ENCODE results near the gene SMS.
A peak's percentile ranks its signal among the peaks of the same experiment; 100 is the strongest.
"Not testable (repeated sequence)": the region's sequence is repeated elsewhere in the genome, so short reads cannot be mapped to it uniquely, and the experiment has no call there.

The SMS gene

DNA sequence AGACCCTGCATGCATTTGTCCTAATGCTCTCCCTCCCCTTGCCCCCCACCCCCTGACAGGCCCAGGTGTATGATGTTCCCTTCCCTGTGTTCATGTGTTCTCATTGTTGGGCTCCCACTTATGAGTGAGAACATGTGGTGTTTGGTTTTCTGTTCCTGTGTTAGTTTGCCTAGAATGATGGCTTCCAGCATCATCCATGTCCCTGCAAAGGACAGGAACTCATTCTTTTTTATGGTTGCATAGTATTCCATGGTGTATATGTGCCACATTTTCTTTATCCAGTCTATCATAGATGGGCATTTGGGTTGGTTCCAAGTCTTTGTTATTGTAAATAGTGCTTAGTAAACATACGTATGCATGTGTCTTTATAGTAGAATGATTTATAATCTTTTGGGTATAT, 10.0 kb downstream of the SMS start:
- not testable (repeated sequence) for DNase-seq (ENCODE audit: low read depth in 4 of 4, low spot score in 1 of 4)

DNA sequence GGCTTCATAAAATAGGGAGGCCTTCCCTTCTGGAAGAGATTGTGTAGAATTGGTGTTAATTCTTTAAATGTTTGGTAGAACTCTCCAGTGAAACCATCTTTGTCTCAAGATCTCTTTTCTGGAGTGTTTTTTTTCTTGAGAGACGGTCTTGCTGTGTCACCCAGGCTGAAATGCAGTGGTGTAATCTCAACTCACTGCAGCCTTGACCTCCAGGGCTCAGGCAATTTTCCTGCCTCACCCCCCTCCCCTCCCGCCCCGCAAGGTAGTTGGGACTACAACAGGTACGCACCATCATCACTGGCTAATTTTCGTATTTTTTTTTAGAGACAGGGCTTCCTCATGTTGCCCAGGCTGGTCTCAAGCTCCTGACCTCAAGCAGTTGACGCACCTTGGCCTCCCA, 12.1 kb downstream of the SMS start:
- no peak for DNase-seq (ENCODE audit: low read depth in 4 of 4, low spot score in 1 of 4)

DNA sequence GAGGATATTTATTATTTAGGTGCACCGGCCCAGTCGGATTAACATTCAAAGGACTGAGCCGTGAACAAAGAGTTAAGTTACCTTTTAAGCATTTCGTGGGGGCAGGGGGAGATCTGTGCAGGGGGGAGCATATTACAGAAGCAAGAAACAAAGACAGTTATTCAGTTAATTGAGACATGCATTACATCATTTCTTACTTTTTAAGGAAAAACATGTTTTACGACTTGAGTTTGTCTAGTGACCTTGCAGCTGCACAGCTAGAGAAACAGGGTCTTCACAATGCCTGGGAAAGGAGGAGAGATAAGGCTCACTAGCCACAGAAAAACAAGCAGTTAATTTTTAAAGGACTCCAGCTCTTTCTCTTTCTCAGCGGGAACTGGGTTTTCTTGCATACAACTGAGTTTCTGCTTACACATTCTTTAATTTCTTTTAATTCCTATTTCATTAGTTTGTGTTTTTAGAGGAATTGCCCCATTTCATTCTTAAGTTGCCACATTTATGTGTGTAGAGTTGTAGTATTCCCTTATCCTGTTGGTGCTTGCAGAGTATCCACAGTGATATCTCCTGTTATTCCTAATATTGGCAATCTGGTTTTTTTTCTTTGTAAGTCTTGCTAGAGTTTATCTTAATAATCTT, 12.8 kb downstream of the SMS start:
- not testable (repeated sequence) for DNase-seq (ENCODE audit: low read depth in 4 of 4, low spot score in 1 of 4)

DNA sequence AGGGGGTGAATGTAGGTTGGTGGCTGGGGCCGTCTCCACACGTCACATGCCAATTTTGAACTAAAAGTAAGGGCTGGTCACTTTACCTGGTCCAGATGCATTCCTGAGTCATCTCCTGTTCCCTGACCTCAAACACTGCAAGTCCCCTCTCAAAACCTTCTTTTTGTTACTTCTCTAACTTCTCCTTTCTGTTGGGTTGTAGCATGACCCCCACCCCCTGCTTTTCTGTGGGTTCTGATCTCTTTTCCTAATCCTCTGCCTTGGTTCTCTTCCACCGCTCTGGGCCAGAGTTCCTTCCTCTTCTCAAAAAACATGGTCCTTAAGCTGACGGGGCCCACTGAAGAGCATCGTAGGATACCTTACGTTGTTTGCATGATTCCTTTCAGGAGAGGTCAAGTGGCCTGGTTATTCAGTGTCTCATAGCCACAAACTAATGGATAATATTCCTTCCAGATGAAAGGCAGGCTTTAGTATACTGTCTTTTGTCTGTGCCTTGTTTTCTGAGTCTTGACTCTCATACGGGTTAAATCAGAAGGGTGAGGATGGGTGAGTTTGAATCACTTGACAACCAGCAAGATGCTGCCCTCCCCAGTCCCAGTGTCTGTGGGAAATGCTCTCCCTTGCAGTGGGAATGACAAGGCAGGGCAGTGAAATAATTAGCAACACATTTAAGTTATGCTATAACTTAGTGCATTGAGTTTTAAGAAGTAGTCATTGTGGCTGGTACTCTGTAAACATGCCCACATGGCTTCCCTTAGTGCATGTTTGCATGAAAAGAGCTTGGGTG, 15.1 kb downstream of the SMS start:
- DNase-seq (ENCODE audit: low read depth in 4 of 4, low spot score in 1 of 4) = no peak

DNA sequence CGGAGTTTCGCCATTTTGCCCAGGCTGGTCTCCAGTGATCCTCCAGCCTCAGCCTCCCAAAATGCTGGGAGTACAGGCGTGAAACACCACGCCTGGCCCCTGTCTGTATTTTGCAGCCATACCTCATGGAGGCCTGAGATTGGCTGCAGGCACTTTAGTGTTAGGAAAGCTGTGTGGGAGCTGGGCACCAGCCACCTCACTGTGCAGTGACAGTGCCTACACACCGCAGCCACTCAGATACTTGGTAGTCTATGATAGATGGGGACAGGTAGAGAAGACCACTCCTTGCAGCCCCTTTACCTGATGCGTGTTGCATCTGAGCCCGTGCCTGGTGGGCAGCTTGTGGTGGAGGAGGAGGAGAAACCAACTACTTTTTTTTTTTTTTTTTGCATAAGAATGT, 16.3 kb downstream of the SMS start:
- no peak for DNase-seq (ENCODE audit: low read depth in 4 of 4, low spot score in 1 of 4)

DNA sequence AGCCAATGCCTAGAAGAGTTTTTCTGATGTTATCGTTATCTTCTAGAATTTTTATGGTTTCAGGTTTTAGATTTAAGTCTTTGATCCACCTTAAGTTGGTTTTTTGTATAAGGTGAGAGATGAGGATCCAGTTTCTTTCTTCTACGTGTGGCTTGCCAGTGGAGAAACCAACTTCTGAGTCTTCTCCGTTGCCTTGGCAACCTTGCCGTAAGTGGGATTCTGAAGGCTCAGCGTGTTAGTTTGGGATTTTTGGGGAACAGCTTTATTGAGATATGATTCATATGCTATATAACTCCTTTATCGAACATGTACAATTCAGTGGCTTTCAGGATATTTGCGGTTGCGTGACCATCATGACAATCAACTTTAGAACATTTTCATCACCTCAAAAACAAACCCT, 17.7 kb downstream of the SMS start:
- DNase-seq (ENCODE audit: low read depth in 4 of 4, low spot score in 1 of 4) = no peak

DNA sequence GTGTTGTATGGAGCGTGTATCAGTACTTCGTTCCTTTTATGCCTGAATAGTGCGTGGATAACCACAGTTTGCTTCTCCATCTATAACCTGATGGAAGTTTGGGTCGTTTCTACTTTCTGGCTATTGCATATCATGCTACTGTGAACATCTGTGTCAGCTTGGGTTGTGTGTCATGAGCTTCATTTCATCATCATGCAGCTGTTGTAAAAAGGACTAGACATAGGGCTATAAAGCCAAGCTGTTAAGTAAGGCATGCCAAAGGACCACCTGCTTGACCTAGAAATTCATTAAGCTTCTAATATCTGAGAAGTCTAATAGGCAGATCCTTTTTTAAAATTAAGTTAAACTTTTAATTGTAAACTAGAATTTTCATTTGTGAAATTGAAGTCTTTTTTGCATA, 18.4 kb downstream of the SMS start:
- no peak for DNase-seq (ENCODE audit: low read depth in 4 of 4, low spot score in 1 of 4)

DNA sequence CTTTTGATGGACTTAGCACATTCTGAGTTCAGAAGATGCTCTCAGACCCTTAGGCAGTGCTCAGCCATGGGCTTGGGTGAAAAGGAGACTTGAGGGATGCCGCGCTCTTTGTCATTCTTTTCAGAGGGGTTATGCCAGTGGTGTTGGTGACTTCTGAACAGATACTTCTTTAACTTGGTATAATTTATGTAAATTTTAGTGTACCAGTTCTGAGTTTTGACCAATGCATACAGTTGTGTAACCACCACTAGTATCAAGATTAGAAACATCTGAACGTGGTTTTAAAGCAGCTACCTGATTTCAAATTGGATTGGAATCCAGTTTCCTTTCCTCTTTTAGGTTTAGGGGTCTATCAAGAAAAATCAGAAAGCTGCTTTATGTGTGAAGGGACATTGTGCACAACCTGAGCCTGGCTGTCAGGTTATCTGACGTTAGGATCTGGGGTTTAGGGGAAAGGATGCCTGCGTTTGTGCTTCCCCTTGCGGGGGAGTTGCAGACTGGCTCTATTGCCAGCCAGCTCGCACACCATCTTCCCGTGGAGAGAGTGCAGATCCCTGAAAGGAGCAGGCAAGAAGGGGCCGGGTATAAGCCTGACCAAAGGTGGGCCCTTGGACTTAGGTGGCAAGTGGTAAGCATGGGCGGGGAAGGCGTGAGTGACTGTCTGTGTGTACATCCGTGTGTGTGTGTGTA, 19.0 kb downstream of the SMS start:
- DNase-seq (ENCODE audit: low read depth in 4 of 4, low spot score in 1 of 4) = no peak

DNA sequence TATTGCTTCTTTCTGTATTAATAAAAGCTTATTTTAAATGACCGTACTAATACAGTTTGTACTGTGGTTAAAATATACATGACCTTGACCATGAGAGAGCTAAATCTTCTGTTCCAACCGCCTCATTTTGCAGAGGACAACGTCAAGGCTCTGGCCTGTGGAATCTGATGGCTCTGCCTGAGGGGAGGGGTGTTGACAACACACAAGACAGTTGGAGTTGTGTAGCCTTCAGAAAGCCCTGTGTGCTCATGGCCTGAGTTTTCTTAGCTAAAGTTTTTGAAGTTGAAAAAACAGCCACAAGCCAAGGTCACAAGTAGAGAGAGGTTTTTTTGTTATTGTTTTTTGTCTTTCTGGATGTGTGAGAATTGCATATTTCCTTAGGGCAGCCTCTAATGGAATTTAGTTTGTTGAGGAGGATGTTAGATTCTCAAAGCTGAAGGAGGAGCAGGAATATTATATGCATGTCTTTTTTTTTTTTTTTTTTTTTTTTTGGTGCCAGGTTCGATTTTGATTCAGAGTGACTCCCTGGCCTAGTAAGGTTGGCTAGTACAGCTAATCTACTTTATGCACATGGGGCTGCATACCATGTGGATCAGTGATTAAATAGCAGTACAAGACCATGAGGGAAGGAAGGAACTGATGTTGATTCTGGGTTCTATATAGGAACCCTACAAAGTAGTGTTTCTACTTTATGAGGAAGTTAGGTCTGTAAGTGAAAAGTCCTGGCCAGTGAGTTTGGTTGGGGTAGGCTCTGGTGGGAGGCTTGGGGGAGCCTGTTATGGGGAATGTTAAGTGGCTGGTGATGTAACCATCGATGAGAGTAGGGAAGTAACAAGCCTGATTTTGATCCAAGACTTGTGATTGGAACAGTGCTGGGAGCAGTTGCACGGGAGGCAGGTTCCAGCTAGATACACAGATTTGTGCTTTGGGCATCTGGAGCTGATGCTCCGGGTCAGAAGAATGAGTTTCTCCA, 20.3 kb downstream of the SMS start:
- no peak for DNase-seq (ENCODE audit: low read depth in 4 of 4, low spot score in 1 of 4)

DNA sequence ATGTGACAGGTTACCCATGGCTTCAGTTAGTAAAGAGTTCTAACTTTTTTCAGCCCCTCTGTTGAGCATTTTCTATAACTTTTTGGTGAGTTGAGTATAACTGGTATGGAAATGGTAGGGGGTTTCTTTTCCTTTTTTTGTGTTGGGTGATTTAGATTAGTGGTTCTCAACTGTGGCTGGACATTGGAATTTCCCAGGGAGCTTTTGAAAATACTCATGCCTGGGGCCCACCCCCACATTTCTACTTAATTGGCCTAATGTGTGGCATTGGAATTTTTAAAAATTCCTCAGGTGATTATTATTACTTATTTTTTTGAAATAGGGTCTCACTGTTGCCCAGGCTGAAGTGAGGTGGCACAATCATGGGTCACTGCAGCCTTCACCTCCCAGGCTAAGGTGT, 21.9 kb downstream of the SMS start:
- DNase-seq (ENCODE audit: low read depth in 4 of 4, low spot score in 1 of 4) = no peak

DNA sequence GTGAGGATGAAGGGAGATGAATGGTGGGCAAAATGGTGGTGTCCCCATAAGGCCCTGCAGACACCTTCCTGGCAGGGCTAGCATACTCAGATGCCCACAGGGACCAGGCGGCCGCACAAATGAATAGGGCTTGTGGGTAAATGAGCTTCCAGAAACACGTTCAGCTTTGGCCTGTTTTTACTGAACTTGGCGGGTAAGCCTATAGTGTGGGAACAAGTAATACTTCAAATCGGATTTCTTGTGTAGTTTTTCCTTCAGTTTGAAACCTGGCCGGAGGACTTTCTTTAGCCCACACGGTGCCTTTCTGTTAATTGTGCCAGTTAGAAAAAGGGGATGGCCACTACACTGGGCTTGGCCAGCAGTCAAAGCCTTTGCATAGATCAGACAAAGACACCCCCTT, 22.8 kb downstream of the SMS start:
- DNase-seq (ENCODE audit: low read depth in 4 of 4, low spot score in 1 of 4) = no peak

DNA sequence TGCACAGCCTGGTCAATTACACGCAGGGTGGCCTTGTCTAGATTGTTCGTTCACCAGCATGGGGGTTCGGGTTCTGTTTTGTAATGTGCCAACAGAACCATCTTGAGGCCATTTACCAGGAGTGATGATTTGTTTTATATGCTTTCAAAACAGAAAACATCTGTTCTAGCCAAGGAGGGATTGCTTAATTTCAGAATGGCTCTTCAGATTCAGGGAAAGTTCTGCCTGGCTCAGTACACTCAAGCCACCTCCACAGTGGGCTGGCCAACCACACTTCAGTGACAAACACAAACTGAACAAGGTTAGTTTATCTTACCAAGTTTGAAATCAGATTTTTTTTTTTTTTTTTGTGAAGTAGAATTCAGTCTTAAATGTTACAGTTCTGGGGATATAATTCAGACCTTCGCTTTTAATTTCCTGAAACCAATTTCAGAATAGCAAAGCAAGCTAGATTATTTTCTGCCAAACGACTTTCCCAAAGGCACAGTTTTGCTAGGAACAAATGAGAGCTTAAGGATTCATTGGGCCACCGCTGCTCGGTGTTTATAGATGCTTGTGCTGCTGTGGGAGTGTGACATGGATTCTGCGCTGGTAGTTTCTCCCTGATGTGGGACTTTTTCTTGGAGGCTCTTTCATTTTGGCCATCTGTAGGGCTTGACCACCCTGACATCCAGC, 23.4 kb downstream of the SMS start:
- no peak for DNase-seq (ENCODE audit: low read depth in 4 of 4, low spot score in 1 of 4)

DNA sequence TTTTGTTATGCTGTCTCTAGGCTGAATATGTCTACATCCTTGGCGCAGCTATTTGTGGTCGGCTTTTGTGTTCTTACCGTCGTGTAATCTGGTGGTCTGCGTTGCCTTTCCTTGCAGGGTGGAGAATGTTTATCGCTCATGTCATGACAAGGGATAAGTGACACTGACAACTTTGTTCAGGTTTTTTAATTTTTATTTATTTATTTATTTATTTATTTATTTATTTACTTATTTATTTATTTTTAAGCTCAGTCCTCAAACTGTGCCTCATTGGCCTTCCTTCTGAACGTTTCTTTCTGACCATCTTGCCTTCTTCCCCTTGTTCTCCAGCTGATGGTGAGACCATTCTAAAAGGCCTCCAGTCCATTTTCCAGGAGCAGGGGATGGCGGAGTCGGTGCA, 26.4 kb downstream of the SMS start:
- DNase-seq (ENCODE audit: low read depth in 4 of 4, low spot score in 1 of 4) = no peak

DNA sequence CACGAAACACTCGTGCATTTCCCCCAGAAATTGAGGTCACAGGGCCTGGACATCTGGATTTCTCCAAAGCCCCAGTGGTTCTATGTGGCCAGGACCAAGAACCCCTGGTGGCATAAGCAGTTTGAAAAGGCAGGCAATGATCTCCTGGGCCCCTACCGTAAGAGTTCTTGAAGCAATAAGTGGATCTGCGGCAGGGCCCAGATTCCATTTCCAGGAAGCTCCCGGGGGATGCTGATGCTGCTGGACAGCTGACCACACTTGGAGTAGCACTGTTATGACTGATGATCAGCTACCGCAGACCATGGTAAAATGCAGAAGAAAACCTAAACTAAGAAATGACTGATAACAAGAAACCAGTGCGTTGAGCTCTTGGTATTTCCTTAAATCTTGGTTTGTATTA, 27.8 kb downstream of the SMS start:
- no peak for DNase-seq (ENCODE audit: low read depth in 4 of 4, low spot score in 1 of 4)

DNA sequence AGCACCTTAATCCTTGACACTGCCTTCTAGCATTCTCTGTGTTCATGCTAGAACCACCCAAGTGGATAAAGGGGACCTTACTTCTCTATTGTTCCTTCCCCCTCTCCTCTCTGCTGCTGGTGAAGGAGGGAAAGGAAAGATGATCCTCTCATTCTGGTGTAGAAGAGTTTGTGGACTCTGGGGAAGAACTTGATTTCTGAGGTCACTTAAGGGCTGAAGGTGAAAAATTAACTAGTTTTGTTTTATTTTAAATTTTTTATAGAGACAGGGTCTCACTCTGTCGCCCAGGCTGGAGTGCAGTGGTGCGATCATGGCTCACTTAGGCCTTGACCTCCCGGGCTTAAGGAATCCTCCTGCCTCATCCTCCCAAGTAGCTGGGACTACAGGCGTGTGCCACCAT, 29.8 kb downstream of the SMS start:
- no peak for DNase-seq (ENCODE audit: low read depth in 4 of 4, low spot score in 1 of 4)

DNA sequence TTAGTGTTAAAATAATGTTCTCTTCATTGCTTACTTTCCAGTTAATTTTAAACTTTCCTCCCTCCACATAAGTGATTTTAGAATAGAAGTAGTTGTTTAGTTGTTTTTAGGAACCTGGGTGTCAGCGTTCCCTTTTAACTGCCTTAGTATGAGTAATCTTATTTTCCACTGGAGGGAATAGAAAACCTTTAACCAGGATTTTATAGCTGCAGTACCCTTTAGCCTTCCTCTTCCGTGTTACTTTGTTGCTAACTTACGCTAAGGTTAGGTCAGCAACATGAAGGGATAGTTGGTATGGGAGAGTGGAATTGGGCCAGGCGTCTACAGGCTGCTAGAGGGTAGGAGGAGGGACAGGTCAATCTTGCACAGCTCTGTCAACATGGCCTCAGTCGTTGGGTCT, 31.5 kb downstream of the SMS start:
- DNase-seq (ENCODE audit: low read depth in 4 of 4, low spot score in 1 of 4) = no peak

DNA sequence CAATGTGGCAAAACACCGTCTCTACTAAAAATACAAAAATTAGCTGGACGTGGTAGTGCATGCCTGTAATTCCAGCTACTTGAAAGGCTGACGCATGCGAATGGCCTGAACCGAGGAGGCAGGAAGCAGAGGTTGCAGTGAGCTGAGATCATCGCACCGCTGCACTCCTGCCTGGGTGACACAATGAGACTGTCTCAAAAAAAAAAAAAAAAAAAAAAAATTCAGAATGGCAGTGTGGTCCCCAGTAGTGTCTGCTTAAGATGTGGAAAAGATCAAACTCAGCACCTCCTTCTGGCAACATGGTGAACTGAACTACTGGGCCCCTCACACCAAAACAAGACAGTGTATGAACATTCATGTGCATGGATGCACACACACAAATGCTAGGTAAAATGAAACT, 32.2 kb downstream of the SMS start:
- DNase-seq (ENCODE audit: low read depth in 4 of 4, low spot score in 1 of 4) = peak in 1 of 4 experiments; percentile 7

DNA sequence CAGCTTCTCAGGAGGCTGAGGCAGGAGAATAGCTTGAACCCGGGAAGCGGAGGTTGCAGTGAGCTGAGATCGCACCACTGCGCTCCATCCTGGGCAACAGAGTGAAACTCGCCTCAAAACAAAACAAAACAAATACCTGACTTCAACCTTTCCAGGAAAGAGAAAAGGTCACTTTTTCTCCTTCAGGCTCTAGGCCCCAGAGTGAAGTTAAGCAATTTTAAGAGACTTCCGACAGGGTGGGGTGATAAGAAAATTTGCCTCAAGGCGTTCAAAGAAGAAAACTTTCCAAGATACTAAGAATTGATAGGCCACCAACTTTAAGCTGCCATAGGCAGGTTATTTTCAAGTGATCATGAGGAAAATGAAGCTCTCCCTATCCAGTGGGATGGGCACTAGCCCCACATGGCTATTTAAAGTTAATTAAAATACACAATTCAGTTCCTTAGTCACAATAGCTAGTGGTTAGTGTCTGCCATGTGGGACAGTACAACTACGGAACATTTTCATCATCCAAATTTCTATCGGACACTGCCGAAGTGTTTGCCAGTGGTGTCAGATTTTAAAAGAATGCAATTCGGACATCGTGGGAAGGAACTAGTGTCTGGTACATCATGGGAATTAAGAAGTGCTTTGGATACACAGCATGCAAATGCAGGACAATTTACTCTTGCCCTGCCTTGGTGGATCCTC, 33.0 kb downstream of the SMS start:
- no peak for DNase-seq (ENCODE audit: low read depth in 4 of 4, low spot score in 1 of 4)

DNA sequence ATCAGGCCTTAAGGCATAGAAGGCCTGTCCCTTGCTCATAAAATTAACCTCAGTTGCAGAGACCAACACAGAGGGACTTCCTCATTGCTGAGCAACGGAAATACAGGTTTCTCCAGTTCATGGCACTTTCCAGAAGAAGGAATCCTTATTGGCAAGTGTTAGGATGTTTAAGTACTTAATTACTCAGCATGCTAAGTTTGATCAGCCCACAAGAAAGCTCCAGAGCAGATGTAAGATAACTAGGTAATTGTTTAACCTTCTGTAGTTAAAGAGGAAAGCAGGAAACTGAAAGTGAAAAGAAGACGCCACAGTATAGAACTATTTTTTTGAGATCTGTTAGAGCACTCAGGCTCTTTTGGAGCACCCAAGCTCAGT, 33.5 kb downstream of the SMS start:
- no peak for DNase-seq (ENCODE audit: low read depth in 4 of 4, low spot score in 1 of 4)

DNA sequence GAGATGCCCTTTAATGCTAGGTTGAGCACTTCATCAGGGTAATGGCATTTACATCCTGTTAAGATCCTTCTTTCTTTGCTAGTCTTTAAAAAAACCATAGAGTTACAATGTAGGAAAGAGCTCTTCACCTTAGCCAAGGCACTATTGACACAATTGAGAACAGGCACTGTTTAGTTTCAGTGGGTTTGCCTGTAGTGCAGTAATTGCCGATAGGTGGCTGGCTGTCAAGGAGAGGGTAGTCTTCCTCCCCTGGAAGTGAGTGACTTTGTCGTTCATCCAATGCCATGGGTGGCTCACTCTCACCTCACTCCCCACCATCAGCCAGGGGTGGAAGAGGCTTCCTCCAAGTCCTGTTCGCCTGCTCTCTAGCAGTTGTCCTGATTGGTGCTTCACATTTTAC, 34.7 kb downstream of the SMS start:
- DNase-seq (ENCODE audit: low read depth in 4 of 4, low spot score in 1 of 4) = no peak
